ENCODE results near the gene WDR46. TPM values are rescaled to one million over a fixed set of nuclear protein-coding genes. Genes with fewer than 3 reads are reported as not detected.

Gene WDR46
- total and polyA plus RNA-seq, 2 donors (not counting 3 experiments of a cell fraction or from before 2014, with no cell fraction given), result 61.4 to 71.2 TPM

GRCh38 chr6:33251395-33252012, 37.5 kb downstream of the WDR46 start:
- ChIA-PET POLR2A (no interaction called here), CTCF (interaction anchor here (1.0 to 1.3 kb wide), 2 partner anchors 20 to 413 kb away, joined by 3 read pairs; partner anchors contain the start of genes RPS18, TAP2 and VPS52)
- Histone ChIP-seq H3K4me3 (replicated peaks in 1 of 3; ENCODE audit: insufficient read depth in 1 of 3, low read depth in 1 of 3, low read length in 3 of 3) (no peak overlapping the region), H2AFZ (ENCODE audit: low read depth, low read length) (no peak overlapping the region), H4K20me1 (replicated peaks; ENCODE audit: control insufficient read depth, extremely low read depth, insufficient read depth, low read length) (no peaks in the 10 kb centered on the region), H3K27me3 (ENCODE audit: control insufficient read depth in 2 of 2, insufficient read depth in 2 of 2, low read length in 2 of 2) (no peaks in the 10 kb centered on the region), H3K36me3 (ENCODE audit: control insufficient read depth in 2 of 2, extremely low read depth in 1 of 2, insufficient read depth in 2 of 2, low read length in 2 of 2) (peaks cover 0 to 2% of the 10 kb centered on the region in 2 experiments), H3K9ac (replicated peaks; ENCODE audit: extremely low read depth, insufficient read depth, low read length) (no peak overlapping the region), H3K79me2 (ENCODE audit: control insufficient read depth, insufficient read depth, low read length) (no peaks in the 10 kb centered on the region), H3K4me1 (ENCODE audit: control insufficient read depth, extremely low read depth, insufficient read depth, low read length) (peaks cover 23% of the 10 kb centered on the region), H3K9me3 (replicated peaks; ENCODE audit: control insufficient read depth, insufficient read depth, low read length) (no peaks in the 10 kb centered on the region), H3K9me1 (replicated peaks; ENCODE audit: control insufficient read depth, extremely low read depth, insufficient read depth, low read length) (no peaks in the 10 kb centered on the region), H3K27ac (ENCODE audit: insufficient read depth, low read depth, low read length) (no peak overlapping the region), H3K4me2 (ENCODE audit: insufficient read depth, low read length) (no peak overlapping the region)
- FAIRE-seq (no peak), DNase-seq (ENCODE audit: low read depth, low spot score) (no peak)
- dilution Hi-C loops (cut with MboI; ENCODE audit: extremely low pct_ligation_motif_present, low sequenced_read_pairs), result no loop called here
- no TSS peak for BruUV-seq (replicated peaks)
- TF ChIP-seq MAX (IDR thresholded peaks at IDR 0.05; ENCODE audit: insufficient read depth, insufficient read length) (no peak), FOS (IDR thresholded peaks at IDR 0.05; ENCODE audit: borderline replicate concordance, insufficient read depth, low read length) (no peak), MYC (IDR thresholded peaks at IDR 0.05; ENCODE audit: low read depth, low read length) (no peak), CTCF (IDR thresholded peaks at IDR 0.05; ENCODE audit: extremely low read depth in 1 of 2, insufficient read depth in 1 of 2, low read depth in 1 of 2, low read length in 2 of 2) (no peak), POLR2AphosphoS5 (IDR thresholded peaks at IDR 0.05; ENCODE audit: insufficient read depth, low read depth, low read length) (no peak), JUN (IDR thresholded peaks at IDR 0.05; ENCODE audit: borderline replicate concordance, insufficient read depth, insufficient read length, low read depth) (no peak), GATA2 (IDR thresholded peaks at IDR 0.05; ENCODE audit: insufficient read depth, insufficient read length, low read depth, low read length) (no peak), POLR2A (IDR thresholded peaks at IDR 0.05; ENCODE audit: low read depth, low read length) (no peak), EZH2 (IDR thresholded peaks at IDR 0.05; ENCODE audit: borderline replicate concordance, low read depth, low read length, severe bottlenecking) (no peak)
- intact Hi-C loops (cut with micrococcal nuclease), result no loop called here
